HG03469 (cell line): ENCODE measurements around the gene ARVCF.

Experiments used
- ATAC-seq: cut with Tn5 transposase; IDR thresholded peaks from one replicate; pipeline ENCODE4 v1.9.1; 2021; ENCODE audit warnings: mild to moderate bottlenecking, moderate library complexity, moderate number of reproducible peaks; ENCODE audit not compliant: unreplicated experiment

Gene ARVCF

DNA sequence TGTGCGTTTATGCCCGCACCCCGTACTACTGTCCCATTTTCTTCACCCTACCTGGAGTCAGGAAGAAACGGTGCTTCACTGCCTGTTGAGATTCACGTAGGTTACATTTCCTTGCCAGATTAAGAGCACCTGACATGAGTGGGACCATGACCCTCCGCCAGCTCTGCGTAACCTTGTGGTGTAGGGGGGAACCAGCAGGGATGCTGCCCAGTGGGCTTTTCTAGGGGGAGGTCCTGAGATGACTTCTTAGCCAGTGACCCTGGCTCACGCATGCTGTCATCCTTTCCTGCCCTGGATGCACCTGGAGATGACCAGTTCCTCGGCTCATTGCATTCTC, 967 bp upstream of the ARVCF start:
- no peak for ATAC-seq

DNA sequence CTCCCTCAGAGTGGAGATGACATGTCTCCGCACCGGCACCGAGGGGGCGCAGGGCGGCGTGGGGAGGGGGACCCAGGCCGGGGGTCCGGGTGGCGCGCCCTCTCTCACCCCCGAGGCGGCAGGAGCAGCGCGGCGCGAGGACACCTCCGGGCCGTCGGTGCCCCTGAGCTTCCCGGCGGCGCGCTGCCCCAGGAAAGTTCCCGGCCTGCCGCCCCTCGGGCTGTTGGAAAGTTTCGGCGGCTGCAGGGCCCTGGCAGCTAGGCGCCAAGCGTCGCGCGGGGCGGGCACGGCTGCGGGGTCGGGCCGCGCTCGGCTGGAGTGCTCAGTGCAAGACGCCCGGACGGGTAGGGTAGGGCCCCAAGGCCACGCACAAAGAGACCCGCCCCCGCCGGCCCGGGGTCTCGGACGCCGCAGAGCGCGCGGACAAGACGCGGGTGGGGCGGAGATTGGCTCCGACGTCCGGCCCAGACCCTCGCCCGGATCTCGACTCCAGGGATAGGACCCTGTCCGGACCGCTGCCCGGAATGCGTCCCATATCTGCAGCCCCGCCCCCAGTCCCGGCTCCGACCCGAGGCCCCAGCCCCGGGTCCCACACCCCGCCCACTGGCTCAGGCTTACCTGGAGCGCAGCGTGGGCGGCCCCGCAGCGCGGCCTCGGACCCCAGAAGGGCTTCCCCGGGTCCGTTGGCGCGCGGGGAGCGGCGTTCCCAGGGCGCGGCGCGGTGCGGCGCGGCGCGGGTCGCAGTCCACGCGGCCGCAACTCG, 471 bp downstream of the ARVCF start:
- no peak for ATAC-seq

DNA sequence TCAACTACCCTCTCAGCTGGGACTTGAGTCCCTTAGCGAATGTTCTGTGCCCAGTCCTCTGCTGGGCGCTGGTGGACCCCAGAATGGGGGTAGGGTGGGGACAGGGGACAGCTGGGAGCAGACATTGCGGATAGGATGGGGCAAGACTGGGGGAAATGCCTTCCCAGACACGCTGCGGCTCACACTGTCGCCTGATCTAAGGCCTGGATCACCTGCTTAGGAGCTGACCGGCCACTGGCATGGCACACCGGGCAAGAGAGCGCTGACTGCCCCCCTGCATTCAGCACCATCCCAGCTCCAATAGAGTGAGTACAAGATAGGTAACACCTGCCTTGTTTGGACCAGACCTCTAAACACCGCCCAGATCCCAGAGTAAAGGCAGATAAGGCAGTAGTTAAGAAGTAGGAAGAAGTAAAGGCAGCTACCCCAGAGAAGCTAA, 1.4 kb downstream of the ARVCF start:
- ATAC-seq: no peak

DNA sequence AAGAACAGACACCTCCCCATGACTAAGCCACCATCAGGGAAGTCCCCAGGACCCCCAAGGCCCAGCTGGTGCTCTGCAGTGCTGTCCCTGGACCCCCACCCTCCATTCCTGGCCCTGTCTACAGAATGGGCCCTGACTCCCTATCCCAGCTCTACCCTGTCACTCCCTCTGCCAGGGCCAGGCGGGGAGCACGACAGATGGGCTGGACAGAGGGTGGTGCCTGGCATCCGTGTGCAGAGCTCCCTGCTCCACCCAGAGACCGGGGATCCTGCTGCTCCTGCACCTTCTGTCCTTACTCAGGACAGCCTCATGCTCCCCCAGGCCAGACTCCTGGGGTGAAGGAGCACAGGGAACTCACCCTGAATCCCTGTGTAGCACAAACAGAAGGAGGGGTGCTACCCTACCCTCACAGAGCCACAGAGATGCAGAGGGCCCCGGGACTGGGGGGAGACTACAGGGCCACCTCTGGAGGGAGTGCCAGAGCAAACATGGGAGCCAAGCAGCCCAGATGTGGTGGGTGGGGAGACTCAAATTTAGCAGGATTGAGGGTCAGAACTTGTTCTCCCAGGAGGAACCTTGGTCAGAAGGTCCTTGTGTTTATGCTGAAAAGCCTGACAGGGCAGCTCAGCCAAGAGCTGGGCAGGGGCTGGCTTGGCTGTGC, 2.0 kb downstream of the ARVCF start:
- ATAC-seq: no peak

GRCh38 chr22:20013382-20013871, 3.2 kb downstream of the ARVCF start:
- no peak for ATAC-seq

GRCh38 chr22:20012741-20013331, 3.8 kb downstream of the ARVCF start:
- ATAC-seq: no peak

DNA sequence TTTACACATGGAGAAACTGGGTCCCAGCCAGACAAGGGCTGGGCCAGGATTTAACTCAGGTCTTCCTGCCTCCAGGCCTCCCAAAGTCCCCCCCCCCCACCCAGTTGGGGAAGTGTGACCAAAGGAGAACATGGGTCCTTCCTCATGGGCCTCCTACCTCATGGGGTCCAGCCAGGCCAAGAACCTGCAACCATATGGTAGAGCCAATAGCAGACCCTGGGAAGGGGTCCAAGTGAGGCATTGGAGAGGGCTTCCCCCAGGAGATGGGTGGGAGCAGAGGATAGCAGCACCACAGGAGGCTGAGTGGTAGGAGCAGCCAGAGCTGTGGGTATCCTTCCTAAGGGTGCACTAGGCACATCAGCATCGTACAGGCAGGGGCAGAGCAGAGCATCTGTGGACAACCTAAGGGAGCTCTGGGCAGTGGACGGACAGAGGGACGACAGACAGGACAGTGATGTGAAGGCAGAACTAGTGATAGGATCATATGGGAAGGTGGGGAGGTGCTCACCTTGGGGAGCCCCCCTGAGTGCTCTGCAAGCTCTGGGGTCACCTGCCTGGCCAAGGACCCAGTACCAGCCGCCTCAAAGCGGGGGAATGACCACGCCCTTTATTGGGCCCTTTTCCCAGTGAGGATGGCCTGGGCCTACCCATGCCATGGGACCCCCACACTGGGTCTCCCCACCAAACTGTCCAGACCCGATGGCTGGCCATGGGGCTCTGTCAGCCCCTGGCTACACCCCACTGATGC, 4.5 kb downstream of the ARVCF start:
- ATAC-seq: no peak

DNA sequence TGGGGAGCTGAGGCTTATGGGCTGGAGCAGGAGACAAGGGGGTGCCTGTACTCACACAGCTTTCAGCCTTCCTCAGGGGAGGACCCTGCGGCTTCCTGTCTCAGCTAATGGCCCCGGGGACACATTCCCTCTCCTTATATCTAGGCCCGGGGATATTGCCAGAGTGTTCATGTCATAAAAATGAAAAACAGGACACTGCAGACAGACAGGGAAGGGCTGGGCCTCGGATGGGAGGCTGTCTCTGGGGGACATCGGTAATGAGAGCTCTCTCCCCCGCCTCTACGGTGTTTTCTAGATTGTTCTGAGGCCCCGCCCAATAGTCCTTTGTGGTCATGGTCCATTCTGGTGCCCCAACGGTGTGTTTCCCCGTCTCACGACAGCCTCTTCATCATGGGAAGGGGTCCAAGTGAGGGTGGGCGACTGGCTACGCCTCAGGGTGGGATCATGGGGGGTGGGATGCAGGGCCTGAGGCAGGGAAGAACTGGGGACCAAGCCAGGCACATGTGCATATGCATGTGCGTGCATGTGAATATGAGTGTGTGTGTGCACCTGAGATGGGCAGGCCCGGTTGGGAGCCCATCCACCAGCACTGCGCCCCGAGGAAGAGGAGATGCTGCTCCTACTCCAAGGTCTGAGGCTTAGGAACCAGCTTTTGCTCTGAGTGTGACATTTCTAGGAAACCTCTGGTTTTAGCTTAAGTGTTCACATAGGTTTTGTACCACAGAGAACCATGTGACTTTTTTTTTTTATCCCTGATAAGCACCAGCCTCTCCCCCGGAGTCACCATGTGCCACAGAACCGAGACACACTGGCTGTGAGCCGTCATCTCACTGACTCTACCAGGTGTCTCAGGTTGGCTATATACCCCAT, 5.3 kb downstream of the ARVCF start:
- no peak for ATAC-seq

GRCh38 chr22:20010307-20011122, 6.1 kb downstream of the ARVCF start:
- no peak for ATAC-seq

DNA sequence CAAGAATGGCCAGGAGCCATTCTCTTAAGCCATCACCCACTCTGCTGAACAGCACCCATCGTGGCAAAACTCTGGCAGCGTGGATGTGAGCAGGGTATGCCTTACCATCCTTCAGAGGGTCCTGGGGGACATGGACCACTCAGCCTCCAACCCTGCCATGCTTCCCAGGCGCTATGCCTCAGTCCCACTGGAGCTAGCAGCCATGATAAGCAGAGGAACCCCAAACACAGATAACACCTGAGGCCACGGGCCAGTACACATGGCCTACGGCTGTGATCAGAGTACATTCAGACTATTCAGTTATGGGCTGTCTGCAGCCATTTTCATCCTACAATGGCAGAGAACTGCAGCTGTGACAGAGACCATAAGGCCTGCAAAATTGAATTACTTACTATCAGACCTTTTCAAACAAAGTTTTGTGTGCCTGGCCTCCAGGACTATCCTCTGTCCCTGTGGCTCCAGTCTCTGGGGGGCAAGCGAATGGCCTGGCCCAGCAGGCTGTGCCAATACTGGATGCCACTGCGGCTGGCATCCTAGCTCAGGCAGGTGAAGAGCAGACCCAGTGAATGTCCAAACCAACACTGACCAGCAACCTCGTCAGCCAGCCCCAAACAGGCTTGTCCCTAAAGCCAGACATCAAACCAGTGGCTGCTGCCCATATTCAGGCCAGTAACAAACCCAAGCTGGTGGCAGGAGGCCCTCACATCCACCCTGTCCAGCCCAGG, 6.9 kb downstream of the ARVCF start:
- no peak for ATAC-seq

- ATAC-seq: no peak
These were observed 7.6 kb downstream of the ARVCF start for GRCh38 chr22:20009018-20009491.

- ATAC-seq: no peak
These were observed 8.2 kb downstream of the ARVCF start for GRCh38 chr22:20008221-20008995.

DNA sequence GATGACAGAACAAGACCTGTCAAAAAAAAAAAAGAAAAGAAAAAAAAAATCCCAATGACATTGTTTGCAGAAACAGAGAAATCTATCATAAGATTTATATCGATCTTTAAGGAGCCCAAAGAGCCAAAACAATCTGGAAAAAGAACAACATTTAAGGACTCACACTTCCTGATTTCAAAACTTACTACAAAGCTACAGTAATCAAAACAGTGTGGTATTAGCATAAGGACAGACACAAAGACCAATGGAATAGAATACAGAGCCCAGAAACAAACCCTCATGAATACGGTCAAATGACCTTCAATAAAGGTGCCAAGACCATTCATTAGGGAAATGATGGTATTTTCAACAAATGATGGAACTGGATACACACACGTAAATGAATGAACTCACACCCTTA, 12.2 kb downstream of the ARVCF start:
- no peak for ATAC-seq

DNA sequence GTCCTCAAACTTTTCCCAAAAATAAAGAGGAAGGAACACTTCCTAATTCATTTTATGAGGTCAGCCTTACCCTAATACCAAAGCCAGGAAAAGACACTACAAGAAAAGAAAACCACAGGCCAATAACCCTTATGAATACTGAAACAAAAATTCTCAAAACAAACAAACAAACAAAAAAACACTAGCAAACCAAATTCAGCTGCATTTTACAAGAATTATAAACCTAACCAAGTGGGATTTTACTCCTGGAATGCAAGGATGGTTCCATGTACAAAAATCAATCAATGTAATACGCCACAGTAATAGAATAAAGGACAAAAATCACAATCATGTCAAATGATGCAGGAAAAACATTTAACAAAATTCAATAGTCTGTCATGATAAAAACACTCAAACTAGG, 13.3 kb downstream of the ARVCF start:
- no peak for ATAC-seq

DNA sequence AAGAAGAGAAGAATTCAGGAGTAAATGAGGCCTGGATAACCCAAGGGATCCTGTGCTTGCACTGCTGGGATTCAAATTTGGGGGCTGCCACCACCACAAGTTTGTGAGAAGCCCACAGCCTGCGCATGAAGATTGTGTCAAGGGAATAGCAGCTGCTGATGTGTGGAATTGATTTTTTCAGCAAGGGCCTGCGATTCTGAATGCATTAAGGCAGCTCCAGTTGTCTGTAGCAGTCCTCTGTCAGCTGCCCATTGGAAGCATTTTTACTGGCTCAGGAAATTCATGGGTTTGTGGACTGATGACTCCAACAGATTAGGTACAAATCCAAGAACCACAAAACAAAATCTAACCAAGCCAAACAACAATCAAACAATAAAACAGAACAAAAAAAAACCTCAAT, 14.0 kb downstream of the ARVCF start:
- no peak for ATAC-seq

DNA sequence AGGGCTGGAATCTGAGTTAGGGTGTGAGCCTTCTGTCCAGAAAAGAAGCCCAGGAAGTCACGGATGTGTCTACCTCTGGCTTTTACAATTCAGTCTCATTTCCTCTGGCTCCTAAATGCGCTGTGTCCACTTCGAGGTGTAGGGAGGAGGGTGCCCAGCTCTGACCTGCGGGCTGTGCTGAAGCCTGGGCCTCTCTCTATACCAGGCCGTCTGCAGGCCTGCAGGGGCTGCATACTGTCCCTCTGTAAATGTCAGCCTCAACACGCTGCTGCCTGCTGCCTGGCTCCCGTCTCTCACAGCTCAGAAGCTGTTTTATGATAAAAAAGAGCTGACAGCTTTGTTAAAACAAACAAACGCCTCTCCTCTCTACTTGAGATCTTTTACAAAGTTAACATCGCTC, 14.5 kb downstream of the ARVCF start:
- no peak for ATAC-seq

GRCh38 chr22:20001082-20001638, 15.5 kb downstream of the ARVCF start:
- no peak for ATAC-seq
